WTC11 (cell line): ENCODE measurements around the gene NRTN. TPM values are rescaled to one million over a fixed set of nuclear protein-coding genes. Genes with fewer than 3 reads are reported as not detected.
A peak's percentile ranks its signal among the peaks of the same experiment; 100 is the strongest.

Experiments used
- ELF4 ChIP-seq: sonication (generic); formaldehyde crosslinking; IDR thresholded peaks from 2 replicates; pipeline ENCODE4 v1.8.1; 2022; ENCODE audit warnings: low read depth, mild to moderate bottlenecking, moderate library complexity, missing genetic modification reagents
- ESRRA ChIP-seq: sonication (generic); formaldehyde crosslinking; IDR thresholded peaks from 2 replicates; pipeline ENCODE4 v1.8.1; 2022; ENCODE audit warnings: mild to moderate bottlenecking, missing genetic modification reagents, borderline replicate concordance
- GABPB1 ChIP-seq: sonication (generic); formaldehyde crosslinking; IDR thresholded peaks from 2 replicates; pipeline ENCODE4 v1.8.1; 2023; ENCODE audit warnings: mild to moderate bottlenecking, missing genetic modification reagents
- GTF2I ChIP-seq: fragments of 250-450 bp; sonication (Bioruptor Pico); conservative IDR thresholded peaks from 2 replicates; pipeline ENCODE4 v1.4.0; 2021; ENCODE audit warnings: mild to moderate bottlenecking
- IRF2 ChIP-seq: sonication (generic); formaldehyde crosslinking; IDR thresholded peaks from 2 replicates; pipeline ENCODE4 v1.8.0; 2022; ENCODE audit warnings: low read depth, missing genetic modification reagents, borderline replicate concordance
- KAT7 ChIP-seq: sonication (generic); formaldehyde crosslinking; IDR thresholded peaks from 2 replicates; pipeline ENCODE4 v1.8.1; 2023; ENCODE audit warnings: missing genetic modification reagents, mild to moderate bottlenecking, borderline replicate concordance
- MYBL2 ChIP-seq: sonication (generic); formaldehyde crosslinking; IDR thresholded peaks from 2 replicates; pipeline ENCODE4 v1.8.1; 2023; ENCODE audit warnings: mild to moderate bottlenecking, moderate library complexity, missing genetic modification reagents
- NFATC4 ChIP-seq: fragments of 250-450 bp; sonication (Bioruptor Pico); IDR thresholded peaks from 2 replicates; pipeline ENCODE4 v1.9.0; 2021; ENCODE audit warnings: mild to moderate bottlenecking
- NR1H2 ChIP-seq: sonication (generic); formaldehyde crosslinking; IDR thresholded peaks from 2 replicates; pipeline ENCODE4 v1.9.0; 2021; ENCODE audit warnings: mild to moderate bottlenecking, moderate library complexity, missing genetic modification reagents
- RELA ChIP-seq: sonication (generic); formaldehyde crosslinking; IDR thresholded peaks from 2 replicates; pipeline ENCODE4 v1.8.1; 2022; ENCODE audit warnings: missing genetic modification reagents, mild to moderate bottlenecking, borderline replicate concordance
- SP1 ChIP-seq: sonication (generic); formaldehyde crosslinking; conservative IDR thresholded peaks from 2 replicates; pipeline ENCODE4 v1.8.1; 2022; ENCODE audit warnings: missing genetic modification reagents
- TEAD1 ChIP-seq: sonication (generic); formaldehyde crosslinking; IDR thresholded peaks from 2 replicates; pipeline ENCODE4 v1.8.0; 2022; ENCODE audit warnings: mild to moderate bottlenecking, missing genetic modification reagents
- TEAD4 ChIP-seq: sonication (generic); formaldehyde crosslinking; IDR thresholded peaks from 2 replicates; pipeline ENCODE4 v1.8.0; 2022; ENCODE audit warnings: mild to moderate bottlenecking, missing genetic modification reagents
- ZNF121 ChIP-seq: sonication (generic); formaldehyde crosslinking; IDR thresholded peaks from 2 replicates; pipeline ENCODE4 v1.8.0; 2023; ENCODE audit warnings: missing genetic modification reagents
- ZNF423 ChIP-seq: fragments of 250-450 bp; sonication (Bioruptor Pico); IDR thresholded peaks from 2 replicates; pipeline ENCODE4 v2.1.2; 2022; ENCODE audit warnings: mild to moderate bottlenecking, moderate library complexity
- ZNF671 ChIP-seq: fragments of 250-450 bp; sonication (Bioruptor Pico); IDR thresholded peaks from 2 replicates; pipeline ENCODE4 v1.8.0; 2021; ENCODE audit warnings: mild to moderate bottlenecking
- total RNA-seq: library from RNA; stranded (reverse); gene quantifications from 3 replicates; pipeline ENCODE4 v1.2.3, GENCODE V29; 2021
- TF ChIP-seq, protein P1 (sequence below): sonication (generic); formaldehyde crosslinking; conservative IDR thresholded peaks from 2 replicates; pipeline ENCODE4 v1.8.1; 2022; ENCODE audit warnings: mild to moderate bottlenecking, missing genetic modification reagents
- TF ChIP-seq, protein P2 (sequence below): sonication (generic); formaldehyde crosslinking; IDR thresholded peaks from 2 replicates; pipeline ENCODE4 v1.8.0; 2023; ENCODE audit warnings: missing genetic modification reagents
- TF ChIP-seq, protein P3 (sequence below): sonication (generic); formaldehyde crosslinking; IDR thresholded peaks from 2 replicates; pipeline ENCODE4 v1.8.1; 2022; ENCODE audit warnings: mild to moderate bottlenecking, missing genetic modification reagents, moderate library complexity, borderline replicate concordance
- TF ChIP-seq, protein P4 (sequence below): fragments of 250-450 bp; sonication (Bioruptor Pico); IDR thresholded peaks from 2 replicates; pipeline ENCODE4 v1.9.0; 2021; ENCODE audit warnings: mild to moderate bottlenecking
- TF ChIP-seq, protein P5 (sequence below): fragments of 200-600 bp; IDR thresholded peaks from 2 replicates; pipeline ENCODE4 v1.8.0; 2022; ENCODE audit warnings: antibody characterized with exemption
- TF ChIP-seq, protein P6 (sequence below): sonication (generic); formaldehyde crosslinking; IDR thresholded peaks from 2 replicates; pipeline ENCODE4 v1.8.0; 2022; ENCODE audit warnings: mild to moderate bottlenecking, missing genetic modification reagents
- TF ChIP-seq, protein P7 (sequence below): sonication (generic); formaldehyde crosslinking; IDR thresholded peaks from 2 replicates; pipeline ENCODE4 v1.8.1; 2023; ENCODE audit warnings: mild to moderate bottlenecking, missing genetic modification reagents
- TF ChIP-seq, protein P8 (sequence below): fragments of 250-450 bp; sonication (Bioruptor Pico); IDR thresholded peaks from 2 replicates; pipeline ENCODE4 v1.9.0; 2021; ENCODE audit warnings: mild to moderate bottlenecking
- TF ChIP-seq, protein P9 (sequence below): sonication (generic); formaldehyde crosslinking; IDR thresholded peaks from 2 replicates; pipeline ENCODE4 v1.8.0; 2023; ENCODE audit warnings: missing genetic modification reagents, mild to moderate bottlenecking, borderline replicate concordance

Gene NRTN
- total RNA-seq, 1 experiment from 2014 or later, result 6.1 TPM

DNA sequence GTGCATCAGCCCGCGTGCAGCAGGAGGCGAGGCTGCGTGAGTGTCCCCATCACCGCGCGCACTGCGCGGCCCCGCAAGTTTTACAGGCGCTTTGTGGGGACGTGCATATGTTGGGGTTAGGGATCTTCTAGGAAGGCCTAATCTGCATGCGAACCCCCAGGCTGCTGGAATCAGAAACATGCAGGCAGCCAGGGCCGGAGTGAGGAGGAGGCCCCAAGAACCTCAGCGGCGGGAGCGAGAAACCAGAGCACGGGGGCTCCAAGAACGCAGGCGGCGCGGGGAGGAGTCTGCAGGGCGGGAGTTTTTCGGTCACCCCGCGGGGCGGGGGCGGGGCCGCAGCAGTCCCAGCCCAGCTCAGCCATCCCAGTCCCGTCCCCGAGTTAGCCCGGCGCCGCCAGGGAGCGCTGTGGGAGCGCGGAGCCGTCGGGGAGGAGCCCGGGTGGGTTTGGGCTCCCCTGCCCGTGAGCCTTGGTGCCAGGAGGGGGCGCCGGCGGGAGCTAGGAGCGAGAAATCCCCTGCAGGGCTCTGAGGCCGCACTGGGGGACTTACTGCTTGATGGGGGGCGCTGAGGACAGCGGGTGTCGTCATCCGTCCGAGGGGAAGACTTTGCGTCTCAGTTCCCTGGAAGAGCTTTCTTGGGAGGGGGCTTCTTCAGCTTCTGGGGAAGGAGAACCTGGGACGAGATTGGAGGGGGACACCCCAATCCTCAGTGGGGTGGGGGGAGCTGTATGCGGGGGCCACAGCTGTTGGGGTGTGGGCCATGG is 933 bp upstream of the NRTN start (continued):
- TF ChIP-seq, protein P1, sequence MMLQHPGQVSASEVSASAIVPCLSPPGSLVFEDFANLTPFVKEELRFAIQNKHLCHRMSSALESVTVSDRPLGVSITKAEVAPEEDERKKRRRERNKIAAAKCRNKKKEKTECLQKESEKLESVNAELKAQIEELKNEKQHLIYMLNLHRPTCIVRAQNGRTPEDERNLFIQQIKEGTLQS (CRISPR knock-in tag), result 0 out of 2 replicates have a peak, but pooled peaks have one; percentile 39
- TF ChIP-seq MYBL2 (CRISPR knock-in tag), result no peak
- TF ChIP-seq KAT7 (CRISPR knock-in tag), result no peak
- TF ChIP-seq, protein P2, sequence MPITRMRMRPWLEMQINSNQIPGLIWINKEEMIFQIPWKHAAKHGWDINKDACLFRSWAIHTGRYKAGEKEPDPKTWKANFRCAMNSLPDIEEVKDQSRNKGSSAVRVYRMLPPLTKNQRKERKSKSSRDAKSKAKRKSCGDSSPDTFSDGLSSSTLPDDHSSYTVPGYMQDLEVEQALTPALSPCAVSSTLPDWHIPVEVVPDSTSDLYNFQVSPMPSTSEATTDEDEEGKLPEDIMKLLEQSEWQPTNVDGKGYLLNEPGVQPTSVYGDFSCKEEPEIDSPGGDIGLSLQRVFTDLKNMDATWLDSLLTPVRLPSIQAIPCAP (CRISPR knock-in tag), result peak; percentile 12; the same call in 1 of the 2 replicates
- TF ChIP-seq, protein P3, sequence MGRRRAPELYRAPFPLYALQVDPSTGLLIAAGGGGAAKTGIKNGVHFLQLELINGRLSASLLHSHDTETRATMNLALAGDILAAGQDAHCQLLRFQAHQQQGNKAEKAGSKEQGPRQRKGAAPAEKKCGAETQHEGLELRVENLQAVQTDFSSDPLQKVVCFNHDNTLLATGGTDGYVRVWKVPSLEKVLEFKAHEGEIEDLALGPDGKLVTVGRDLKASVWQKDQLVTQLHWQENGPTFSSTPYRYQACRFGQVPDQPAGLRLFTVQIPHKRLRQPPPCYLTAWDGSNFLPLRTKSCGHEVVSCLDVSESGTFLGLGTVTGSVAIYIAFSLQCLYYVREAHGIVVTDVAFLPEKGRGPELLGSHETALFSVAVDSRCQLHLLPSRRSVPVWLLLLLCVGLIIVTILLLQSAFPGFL (CRISPR knock-in tag), result no peak
- TF ChIP-seq, protein P4, sequence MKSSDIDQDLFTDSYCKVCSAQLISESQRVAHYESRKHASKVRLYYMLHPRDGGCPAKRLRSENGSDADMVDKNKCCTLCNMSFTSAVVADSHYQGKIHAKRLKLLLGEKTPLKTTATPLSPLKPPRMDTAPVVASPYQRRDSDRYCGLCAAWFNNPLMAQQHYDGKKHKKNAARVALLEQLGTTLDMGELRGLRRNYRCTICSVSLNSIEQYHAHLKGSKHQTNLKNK, result no peak
- no peak for TF ChIP-seq NFATC4 (CRISPR knock-in tag)
- TF ChIP-seq RELA (CRISPR knock-in tag), result no peak
- TF ChIP-seq, protein P5, sequence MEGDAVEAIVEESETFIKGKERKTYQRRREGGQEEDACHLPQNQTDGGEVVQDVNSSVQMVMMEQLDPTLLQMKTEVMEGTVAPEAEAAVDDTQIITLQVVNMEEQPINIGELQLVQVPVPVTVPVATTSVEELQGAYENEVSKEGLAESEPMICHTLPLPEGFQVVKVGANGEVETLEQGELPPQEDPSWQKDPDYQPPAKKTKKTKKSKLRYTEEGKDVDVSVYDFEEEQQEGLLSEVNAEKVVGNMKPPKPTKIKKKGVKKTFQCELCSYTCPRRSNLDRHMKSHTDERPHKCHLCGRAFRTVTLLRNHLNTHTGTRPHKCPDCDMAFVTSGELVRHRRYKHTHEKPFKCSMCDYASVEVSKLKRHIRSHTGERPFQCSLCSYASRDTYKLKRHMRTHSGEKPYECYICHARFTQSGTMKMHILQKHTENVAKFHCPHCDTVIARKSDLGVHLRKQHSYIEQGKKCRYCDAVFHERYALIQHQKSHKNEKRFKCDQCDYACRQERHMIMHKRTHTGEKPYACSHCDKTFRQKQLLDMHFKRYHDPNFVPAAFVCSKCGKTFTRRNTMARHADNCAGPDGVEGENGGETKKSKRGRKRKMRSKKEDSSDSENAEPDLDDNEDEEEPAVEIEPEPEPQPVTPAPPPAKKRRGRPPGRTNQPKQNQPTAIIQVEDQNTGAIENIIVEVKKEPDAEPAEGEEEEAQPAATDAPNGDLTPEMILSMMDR, result peak; percentile 86; the same call in 1 of the 2 replicates
- peak; percentile 78 for TF ChIP-seq NR1H2 (CRISPR knock-in tag)
- peak; percentile 92 for TF ChIP-seq SP1 (CRISPR knock-in tag)
- TF ChIP-seq GTF2I (CRISPR knock-in tag), result no peak
- peak; percentile 57; the same call in 1 of the 2 replicates for TF ChIP-seq ELF4
- TF ChIP-seq, protein P6, sequence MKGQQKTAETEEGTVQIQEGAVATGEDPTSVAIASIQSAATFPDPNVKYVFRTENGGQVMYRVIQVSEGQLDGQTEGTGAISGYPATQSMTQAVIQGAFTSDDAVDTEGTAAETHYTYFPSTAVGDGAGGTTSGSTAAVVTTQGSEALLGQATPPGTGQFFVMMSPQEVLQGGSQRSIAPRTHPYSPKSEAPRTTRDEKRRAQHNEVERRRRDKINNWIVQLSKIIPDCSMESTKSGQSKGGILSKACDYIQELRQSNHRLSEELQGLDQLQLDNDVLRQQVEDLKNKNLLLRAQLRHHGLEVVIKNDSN (CRISPR knock-in tag), result peak; percentile 0; the same call in 1 of the 2 replicates
- TF ChIP-seq, protein P7, sequence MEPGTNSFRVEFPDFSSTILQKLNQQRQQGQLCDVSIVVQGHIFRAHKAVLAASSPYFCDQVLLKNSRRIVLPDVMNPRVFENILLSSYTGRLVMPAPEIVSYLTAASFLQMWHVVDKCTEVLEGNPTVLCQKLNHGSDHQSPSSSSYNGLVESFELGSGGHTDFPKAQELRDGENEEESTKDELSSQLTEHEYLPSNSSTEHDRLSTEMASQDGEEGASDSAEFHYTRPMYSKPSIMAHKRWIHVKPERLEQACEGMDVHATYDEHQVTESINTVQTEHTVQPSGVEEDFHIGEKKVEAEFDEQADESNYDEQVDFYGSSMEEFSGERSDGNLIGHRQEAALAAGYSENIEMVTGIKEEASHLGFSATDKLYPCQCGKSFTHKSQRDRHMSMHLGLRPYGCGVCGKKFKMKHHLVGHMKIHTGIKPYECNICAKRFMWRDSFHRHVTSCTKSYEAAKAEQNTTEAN, result peak; percentile 95
- TF ChIP-seq ESRRA, result 0 out of 2 replicates have a peak, but pooled peaks have one; percentile 44
- no peak for TF ChIP-seq ZNF671 (CRISPR knock-in tag)
- TF ChIP-seq ZNF121, result no peak
- peak; percentile 3; the same call in 1 of the 2 replicates for TF ChIP-seq ZNF423 (CRISPR knock-in tag)
- TF ChIP-seq TEAD4 (CRISPR knock-in tag), result peak; percentile 84; the same call in 1 of the 2 replicates
- TF ChIP-seq TEAD1, result no peak
- peak; percentile 48; the same call in 1 of the 2 replicates for TF ChIP-seq GABPB1 (CRISPR knock-in tag)
- TF ChIP-seq, protein P8, sequence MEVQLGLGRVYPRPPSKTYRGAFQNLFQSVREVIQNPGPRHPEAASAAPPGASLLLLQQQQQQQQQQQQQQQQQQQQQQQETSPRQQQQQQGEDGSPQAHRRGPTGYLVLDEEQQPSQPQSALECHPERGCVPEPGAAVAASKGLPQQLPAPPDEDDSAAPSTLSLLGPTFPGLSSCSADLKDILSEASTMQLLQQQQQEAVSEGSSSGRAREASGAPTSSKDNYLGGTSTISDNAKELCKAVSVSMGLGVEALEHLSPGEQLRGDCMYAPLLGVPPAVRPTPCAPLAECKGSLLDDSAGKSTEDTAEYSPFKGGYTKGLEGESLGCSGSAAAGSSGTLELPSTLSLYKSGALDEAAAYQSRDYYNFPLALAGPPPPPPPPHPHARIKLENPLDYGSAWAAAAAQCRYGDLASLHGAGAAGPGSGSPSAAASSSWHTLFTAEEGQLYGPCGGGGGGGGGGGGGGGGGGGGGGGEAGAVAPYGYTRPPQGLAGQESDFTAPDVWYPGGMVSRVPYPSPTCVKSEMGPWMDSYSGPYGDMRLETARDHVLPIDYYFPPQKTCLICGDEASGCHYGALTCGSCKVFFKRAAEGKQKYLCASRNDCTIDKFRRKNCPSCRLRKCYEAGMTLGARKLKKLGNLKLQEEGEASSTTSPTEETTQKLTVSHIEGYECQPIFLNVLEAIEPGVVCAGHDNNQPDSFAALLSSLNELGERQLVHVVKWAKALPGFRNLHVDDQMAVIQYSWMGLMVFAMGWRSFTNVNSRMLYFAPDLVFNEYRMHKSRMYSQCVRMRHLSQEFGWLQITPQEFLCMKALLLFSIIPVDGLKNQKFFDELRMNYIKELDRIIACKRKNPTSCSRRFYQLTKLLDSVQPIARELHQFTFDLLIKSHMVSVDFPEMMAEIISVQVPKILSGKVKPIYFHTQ (CRISPR knock-in tag), result no peak
- TF ChIP-seq, protein P9, sequence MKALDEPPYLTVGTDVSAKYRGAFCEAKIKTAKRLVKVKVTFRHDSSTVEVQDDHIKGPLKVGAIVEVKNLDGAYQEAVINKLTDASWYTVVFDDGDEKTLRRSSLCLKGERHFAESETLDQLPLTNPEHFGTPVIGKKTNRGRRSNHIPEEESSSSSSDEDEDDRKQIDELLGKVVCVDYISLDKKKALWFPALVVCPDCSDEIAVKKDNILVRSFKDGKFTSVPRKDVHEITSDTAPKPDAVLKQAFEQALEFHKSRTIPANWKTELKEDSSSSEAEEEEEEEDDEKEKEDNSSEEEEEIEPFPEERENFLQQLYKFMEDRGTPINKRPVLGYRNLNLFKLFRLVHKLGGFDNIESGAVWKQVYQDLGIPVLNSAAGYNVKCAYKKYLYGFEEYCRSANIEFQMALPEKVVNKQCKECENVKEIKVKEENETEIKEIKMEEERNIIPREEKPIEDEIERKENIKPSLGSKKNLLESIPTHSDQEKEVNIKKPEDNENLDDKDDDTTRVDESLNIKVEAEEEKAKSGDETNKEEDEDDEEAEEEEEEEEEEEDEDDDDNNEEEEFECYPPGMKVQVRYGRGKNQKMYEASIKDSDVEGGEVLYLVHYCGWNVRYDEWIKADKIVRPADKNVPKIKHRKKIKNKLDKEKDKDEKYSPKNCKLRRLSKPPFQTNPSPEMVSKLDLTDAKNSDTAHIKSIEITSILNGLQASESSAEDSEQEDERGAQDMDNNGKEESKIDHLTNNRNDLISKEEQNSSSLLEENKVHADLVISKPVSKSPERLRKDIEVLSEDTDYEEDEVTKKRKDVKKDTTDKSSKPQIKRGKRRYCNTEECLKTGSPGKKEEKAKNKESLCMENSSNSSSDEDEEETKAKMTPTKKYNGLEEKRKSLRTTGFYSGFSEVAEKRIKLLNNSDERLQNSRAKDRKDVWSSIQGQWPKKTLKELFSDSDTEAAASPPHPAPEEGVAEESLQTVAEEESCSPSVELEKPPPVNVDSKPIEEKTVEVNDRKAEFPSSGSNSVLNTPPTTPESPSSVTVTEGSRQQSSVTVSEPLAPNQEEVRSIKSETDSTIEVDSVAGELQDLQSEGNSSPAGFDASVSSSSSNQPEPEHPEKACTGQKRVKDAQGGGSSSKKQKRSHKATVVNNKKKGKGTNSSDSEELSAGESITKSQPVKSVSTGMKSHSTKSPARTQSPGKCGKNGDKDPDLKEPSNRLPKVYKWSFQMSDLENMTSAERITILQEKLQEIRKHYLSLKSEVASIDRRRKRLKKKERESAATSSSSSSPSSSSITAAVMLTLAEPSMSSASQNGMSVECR (CRISPR knock-in tag), result peak; percentile 88; the same call in 1 of the 2 replicates
- 0 out of 2 replicates have a peak, but pooled peaks have one; percentile 16 for TF ChIP-seq IRF2 (CRISPR knock-in tag)
